ENCODE measurements around the gene NDRG3.
"Not testable (repeated sequence)": the region's sequence is repeated elsewhere in the genome, so short reads cannot be mapped to it uniquely, and the experiment has no call there.

NDRG3 gene

DNA sequence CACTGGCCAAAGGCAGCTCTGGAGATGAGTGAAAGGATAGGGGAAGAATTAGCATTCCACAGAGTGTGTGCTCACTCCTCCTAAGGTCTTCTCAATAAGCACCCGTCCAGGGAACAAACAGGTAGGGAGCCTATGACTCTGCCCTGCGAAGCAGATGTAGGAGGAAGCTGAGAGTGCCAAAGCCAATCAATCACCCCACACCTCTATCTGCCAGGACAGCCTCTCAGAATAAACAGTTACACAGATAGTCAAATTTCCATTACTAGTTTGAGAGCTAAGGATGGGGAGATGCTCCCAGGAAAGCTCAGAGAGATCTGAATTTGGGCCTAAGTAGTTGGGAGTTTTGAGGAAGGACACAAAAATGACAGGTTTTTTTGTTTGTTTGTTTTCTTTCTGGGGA lies 59.4 kb downstream of the NDRG3 start:
- no peak for DNase-seq

DNA sequence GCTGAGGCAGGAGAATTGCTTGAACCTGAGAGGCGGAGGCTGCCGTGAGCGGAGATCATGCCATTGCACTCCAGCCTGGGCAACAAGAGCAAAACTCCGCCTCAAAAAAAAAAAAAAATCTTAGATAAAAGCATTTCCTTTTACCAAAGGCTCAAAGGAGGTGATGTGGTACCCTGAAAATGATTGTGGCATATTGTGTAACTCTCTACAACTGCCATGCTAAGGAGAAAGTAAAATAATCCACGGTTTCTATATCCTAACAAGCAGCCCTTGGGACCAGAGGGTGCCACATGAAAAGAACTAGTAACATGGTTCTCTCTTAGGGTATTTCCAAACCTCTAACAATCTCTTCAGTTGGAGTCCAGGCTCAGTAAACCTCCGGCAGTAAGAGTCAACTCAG lies 61.1 kb downstream of the NDRG3 start:
- no peak for DNase-seq

DNA sequence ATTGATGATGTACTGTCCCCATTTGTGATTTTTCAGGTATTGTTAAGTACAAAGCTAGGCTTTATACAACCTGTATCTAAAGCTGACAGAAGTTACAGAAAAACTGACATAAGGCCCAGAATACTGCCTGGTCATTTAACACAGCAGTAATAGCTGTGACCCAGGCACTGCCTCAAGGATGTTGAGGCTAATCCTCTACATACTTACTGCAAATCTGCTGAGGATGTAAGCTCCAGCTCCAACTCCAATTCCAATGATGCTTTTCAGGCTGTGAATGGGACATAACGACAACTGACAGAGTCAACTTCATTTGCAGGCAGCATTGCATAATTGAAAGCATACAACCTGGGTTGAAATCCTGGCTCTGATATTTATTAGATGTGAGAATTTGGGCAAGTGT lies 63.6 kb downstream of the NDRG3 start:
- DNase-seq = no peak

DNA sequence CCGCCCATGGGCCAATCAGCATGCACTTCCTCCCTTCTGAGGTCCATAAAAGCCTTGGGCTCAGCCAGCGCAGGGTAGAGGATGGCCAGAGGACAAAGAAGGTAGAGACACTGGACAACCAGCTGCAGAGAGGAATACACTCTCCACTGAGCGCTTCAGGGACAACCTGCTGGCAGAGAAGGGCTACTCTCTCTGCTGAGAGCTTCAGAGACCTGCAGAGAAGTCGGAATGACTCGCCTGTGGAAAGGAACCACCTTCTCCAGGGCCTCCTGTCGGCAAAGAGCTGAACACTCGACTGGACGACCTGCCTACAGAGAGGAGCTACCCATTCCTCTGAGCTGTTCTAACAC lies 68.5 kb downstream of the NDRG3 start:
- no peak for DNase-seq

DNA sequence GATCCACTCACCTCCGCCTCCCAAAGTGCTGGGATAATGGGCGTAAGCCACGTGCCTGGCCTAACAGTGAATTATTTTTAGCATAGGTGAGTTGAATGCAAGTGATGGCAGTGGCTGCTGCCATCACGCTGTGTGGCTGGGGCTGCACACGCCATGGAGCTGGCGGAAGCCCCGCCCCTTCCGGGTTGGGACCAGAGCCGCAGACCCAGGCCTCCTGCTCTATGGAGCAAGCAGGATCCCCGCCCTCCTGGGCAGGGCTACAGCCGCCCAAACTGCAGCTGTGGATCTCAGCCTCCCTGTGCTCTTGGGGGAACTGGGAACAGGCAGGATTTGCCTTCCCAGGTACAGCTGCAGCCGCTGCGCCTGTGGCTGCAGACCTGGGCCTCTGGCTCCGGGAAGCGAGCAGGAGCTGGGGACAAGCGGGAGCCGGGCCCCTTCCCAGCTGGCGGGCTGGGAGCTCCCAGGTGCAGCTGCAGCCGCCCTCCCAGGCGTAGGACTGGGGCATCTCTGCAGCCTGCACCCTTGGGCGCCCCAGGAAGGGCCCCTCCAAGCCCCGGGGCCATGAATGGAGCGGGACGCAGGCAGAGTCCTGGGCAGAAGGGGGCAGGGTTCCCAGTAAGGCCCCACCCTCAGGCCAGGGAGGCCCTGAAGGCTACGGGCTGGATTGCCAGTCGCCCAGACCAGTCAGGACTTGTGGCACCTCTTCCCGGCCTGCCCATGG lies 69.0 kb downstream of the NDRG3 start:
- DNase-seq = no peak

DNA sequence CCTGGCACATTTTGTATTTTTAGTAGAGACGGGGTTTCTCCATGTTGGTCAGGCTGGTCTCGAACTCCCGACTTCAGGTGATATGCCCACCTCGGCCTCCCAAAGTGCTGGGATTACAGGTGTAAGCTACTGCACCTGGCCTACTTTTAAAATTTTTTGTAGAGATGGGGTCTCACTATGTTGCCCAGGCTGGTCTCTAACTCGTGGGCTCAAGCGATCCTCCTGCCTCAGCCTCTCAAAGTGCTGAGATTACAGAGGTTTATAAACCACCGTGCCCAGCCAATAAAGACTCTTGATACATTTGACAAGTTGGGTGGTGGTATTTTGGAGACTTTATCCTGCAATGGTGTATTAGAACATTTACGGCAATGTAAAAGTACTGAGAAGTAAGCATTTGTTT lies 70.3 kb downstream of the NDRG3 start:
- not testable (repeated sequence) for DNase-seq

DNA sequence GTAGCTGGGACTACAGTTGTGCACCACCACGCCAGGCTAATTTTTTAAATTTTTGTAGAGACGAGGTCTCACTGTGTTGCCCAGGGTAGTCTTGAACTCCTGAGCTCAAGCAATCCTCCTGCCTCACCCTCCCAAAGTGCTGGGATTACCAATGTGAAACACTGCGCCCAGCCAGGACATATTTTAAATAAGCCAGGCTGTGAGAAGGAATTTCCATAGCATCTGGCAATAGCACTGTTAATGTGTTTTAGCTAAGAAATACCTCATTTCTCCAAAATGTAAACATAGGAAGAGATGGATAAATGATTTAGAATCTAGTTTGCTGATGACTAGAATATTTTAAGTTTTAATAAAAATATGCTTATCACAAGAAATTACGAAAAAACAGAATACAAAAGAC lies 72.9 kb downstream of the NDRG3 start:
- no peak for DNase-seq

DNA sequence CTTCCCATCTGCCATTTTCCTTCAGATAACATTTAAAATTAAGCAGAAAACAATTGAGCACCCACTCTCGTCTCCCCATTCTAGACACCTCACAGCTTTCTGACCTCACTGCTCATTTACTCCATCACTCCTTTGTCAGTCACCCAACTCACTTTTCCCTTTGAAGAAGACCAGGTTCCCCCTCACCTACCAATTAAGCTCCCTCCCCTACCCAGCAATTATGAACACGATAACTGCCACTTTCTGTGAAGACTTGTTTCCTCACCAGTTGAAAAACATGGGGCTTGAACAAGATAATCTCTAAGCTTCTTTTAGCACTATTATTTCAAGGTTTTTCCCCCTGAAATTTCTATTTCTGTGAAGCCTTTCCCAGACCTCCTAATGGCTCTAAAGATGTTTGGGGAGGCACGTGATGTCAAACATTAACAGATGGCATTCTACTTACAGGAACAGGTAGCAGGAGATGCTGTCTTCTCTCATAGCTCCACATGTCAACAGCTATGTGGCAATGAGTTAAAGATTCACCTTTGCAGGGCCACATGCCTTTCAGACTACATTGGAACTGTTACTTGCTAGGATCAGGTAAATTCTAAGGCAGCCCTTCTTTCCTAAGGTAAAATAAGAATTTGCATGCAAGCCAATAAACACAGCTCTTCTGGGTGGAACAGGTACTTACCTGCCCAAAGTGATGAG lies 75.1 kb downstream of the NDRG3 start:
- no peak for DNase-seq

DNA sequence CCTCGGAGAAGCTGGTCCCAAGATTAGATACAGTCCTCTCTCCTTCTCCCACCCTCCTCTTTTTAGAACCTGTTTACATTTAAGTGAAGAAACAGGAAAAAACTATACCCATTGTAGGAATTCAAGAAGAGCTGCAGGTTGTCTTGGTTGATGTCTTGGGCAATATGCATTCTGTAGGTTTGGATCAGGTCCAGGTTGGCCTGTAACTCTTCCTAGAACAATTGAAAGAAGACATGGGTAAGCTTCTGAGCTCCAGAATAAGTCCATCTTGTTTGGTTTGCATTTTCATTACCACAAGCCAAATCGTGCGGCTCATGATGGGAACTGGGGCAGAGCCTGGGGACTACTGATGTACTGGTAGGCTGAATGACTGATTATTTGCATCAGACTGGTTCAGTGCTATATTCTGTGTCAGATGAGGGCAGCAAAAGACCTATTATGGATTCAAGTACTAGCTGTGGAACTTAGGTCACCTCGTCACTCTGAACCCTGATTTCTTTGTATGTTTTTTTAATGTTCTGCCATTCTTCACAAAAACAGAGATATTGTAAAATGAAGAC lies 79.6 kb downstream of the NDRG3 start:
- DNase-seq = no peak

DNA sequence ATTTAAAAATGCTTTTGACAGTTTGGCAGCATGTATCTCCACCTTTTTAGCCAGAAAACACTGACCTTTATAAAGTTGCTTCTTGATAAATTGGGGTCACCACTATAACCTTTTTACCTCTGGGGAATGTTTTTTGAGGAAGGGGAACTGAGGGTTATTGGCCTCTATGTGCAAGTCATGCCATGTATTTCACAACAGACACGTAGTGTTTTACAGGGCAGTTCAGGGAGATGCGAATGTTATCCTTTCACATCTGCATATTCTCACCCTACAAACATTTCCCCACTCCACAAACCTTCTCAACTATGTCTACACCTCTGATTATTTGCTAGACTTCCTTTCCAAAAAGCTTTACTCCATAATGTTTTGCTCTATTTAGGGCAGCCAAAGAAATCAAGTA lies 82.9 kb downstream of the NDRG3 start:
- peak; percentile 30 for DNase-seq

DNA sequence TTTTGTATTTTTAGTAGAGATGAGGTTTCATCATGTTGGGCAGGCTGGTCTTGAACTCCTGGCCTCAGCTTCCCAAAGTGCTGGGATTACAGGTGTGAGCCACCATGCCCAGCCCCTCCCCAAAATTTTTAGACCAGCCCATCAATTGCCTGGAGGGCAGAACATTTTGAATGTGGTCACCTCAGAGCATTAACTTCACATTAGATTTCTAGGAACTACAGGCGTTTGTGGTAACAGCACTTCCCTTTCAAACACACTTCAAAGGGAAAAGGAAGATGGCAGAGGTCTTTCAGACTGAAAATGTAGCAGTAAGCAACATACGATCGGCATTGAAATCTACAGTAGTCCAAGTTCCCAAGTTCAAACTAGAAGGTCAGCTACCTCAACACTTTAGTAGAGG lies 87.6 kb downstream of the NDRG3 start:
- no peak for DNase-seq

DNA sequence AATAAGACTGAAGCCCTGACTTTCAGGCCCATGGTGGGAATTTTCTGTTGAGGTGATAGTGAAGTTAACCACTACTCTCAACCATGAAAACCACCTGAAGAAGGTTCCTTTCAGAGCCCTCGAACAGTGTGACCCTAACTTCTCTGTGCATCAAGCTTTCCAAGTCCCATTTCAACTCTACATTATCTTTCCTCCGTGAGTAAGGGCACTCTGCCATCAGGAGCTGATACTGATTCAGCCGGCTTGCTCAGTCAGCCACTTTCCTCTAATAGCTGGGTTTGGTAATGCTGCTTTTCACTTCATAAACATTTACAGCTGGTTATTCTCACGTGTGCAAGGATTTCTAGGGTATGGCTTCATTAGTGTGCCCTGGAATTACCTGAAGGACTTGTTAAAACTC lies 89.2 kb downstream of the NDRG3 start:
- DNase-seq = no peak

DNA sequence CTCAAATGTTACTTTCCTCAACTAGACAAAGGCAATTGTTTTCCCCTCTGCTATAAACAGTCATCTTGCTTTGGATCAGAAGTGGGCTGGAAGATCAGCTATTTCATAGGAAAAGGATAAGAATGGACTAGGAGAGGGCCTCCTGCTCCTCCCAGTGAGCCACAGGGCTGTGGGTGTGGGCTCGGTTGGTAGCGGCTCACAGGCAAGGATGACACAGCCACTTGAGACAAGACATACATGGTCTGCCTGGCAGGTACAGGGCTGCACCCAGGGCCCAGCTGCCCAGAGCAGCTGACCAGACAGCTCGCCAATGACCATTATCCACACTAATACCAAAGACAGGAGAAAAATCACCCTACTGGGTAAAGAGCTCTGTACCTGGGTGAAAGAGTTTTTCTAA lies 90.9 kb downstream of the NDRG3 start:
- DNase-seq = no peak

DNA sequence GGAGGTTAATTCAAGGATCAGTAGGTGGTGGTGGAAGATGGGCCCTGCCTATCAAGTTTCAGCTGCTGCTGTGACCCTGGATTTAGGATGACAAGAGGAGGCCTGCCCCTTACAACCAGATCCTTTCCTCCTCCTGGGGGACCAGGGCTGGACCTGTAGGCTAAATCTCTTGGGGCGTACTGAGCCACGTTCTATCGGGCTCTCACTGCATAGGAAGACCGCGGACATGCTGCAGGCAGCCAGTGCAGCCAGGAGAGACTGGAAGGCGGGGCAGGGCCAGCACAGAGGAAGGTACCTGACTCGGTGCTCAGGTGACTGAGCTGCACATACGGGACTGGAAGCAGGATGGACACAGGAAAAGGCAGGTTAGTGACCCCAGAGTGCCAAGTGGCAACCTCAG lies 91.4 kb downstream of the NDRG3 start:
- no peak for DNase-seq

DNA sequence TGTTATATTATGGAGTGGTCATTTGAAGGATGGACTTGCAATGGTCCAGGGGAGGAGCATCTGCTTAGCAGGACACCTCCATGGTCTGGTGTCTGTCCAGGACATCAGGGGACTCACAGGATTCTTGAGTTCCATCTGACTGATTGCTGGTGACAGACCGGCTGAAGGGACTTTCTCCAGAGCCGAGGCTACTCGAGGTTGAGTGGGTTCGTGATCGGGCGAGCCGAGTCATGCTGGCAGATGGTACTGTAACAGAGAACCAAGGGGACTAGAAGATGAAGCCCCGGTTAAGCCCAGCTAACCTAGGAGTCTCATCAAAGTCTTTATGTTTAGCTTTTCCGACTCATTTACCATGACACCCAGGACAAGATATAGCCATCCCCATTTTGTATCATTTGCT lies 92.4 kb downstream of the NDRG3 start:
- no peak for DNase-seq

DNA sequence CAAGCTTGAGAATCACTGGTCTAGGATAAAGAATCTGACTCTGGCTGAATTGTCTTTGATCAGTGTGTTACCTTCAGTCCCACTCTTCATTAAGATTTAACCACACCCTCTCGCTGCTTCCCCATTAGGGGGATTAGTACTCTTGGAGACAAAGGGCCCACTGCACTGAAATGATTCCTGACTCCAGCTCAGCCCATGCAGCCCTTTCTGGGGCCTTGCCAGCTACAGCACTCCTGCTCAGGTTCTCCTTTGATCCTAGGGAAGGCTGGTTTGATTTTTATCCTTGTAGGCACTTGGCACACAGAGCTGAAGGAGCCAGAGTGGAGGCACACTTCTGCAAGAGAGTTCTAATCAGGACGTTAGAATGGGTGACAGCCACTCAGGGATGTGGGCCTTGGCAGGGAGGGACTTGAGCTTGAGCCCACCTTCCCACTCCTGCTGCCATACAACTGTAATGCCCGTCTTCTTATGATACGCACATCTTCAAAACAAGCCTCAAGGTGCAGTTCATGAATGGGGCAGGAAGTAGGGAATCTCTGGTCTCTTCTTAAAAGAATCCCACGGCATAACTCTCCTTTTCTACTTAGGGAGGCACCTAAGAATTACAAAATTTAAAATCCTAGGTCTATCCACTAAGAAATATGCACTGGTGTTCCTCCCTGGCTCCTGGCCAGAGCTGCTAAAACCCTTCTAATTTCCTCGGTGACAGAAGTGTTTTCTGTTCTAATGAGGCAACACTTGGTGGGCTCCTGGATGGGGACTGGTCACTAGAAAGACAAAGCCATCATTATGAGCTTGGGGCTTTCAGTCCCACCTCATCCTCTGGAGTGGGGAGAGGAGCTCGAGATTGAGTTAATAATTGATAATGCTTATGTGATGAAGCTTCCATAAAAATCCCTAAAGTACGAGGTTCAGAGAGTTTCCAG lies 98.4 kb downstream of the NDRG3 start:
- no peak for DNase-seq

DNA sequence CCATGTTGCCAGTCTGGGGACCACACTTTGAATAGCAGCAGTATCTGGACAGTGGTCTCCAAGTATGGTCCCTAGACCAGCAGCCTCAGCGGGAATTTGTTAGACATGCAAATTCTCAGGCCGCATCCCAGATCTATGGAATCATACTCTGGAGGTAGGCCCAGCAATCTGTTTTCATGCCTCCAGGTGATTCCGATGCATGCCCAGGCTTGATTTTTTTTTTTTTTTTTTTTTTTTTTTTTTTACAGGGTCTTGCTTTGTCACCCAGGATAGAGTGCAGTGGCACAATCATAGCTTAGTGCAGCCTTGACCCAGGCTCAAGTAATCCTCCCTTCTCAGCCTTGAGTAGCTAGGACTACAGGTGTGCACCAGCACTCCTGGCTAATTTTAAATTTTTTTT lies 99.2 kb downstream of the NDRG3 start:
- DNase-seq = no peak

DNA sequence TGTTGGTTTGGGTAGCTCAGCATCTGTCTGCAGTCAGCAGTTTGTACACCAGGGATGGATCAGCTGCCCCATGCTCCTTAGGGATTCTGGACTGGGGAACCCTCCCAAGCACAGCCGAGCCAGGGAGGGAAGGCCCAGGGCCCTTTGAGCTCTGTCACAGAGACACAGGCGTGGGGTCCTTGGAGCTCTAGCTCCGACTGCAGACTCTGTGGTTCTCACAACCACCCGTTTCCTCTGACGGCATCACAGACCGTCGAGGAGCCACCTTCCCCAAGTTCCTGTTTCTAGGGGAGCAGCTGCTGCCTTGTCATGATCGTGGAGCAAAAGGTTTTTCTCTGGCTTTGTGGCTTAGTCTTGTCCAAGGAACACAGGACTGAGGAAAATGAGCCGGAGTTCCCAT lies 99.9 kb downstream of the NDRG3 start, which contains the start of gene SLA2:
TSS of gene SLA2 (minus strand) at position 199 of the 400 bp plus-strand sequence. CDS start 4,861 bp downstream, outside the sequence.
- peak; percentile 75 for DNase-seq

DNA sequence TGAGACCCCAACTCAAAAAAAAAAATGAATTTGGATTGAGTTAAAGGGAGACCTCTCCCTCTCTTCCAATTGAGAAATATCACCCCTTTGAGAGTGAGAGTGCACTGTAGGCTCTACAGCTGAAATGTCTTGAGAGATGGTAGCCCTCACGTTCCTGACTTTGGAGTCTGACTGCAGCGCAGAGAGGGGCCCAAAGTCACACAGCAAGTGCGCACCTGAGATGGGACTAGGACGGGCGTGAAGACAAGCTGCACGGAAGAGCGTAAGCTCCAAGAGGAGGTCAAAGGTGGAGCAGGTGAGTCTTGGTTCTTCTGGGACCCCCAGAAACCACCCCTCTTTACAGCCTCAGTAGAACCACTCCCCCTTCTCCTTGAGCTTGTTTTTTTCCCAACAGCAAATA lies 100.5 kb downstream of the NDRG3 start:
- no peak for DNase-seq

DNA sequence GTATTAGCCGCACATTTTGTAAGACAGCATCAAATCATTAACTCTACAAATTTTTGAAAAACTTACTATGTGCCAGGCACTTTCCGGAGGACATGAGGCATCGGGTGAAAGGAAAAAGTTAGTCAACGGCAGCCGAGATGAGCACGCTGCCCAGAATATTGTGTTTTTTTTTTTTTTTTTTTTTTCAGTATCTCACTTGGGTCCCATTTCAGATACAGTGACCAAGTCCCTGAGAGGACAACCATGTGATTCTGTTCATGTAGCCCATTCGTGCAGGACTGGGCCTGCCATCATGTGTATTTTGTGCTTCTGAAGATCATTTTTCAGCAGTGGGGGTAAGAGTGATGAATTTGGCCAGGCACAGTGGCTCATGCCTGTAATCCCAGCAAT lies 101.2 kb downstream of the NDRG3 start:
- DNase-seq = no peak

DNA sequence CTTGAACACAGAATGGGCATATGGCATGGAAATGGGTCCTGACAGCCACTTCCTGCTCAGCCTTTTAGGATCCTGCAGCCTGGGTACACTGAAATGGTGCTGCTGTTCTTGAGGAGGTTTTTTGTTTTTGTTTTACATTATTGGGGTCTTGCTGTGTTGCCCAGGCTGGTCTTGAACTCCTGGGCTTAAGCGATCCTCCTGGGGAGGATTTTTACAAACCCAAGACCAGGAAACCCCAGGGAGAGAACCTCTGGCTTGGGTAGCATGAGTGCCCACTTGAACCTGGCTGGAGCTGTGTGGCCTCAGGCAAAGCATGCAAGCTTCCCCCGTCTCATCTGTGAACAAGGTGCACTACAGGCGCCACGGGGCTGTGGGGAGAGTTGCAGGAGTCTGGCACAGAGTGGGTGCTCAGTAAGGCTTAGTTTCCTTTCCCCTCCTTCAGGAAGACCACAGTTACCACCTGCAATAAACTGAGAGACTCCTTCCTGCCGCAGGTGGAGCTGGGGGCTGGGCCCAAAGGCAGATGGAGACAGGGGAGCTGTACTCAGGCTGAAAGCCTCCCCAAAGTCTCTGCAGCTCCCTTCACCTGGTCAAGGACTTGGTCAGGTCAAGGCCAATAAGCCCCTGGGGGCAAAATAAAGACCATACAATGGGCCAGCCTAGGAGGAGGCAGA lies 101.7 kb downstream of the NDRG3 start:
- no peak for DNase-seq

DNA sequence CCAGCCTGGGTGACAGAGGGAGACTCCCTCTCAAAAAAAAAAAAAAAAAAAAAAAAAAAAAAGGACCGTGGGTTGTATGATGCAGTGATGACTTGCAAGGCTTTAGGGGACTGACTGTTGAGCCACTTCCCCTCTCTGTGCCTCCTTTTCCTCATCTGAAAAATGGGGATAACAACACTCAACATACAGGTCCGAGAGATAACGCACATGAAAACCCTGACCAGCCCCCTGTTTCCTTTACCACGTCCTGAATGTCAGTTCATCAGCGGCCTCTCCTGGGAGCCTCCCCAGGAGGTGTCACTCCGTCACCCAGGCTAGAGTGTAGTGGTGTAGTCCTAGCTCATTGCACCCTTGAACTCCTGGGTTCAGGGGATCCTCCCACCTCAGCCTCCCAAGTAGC lies 103.8 kb downstream of the NDRG3 start:
- DNase-seq = peak; percentile 16

DNA sequence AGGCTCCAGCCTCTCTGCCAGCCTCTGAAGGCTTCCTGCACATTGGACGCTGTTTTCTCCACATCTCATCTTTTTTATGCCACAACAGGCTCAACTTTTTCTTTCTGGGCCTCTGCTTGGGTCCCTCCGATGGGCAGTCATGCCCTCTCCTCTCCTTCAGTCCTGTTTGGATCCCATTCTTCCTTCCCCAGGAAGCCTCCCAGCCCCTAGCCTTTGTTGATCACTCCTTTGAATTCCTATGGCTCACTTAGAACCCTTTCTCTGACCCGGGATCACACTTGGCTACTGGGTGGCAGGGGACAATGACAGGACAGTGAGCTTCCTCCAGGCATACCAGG lies 104.4 kb downstream of the NDRG3 start:
- no peak for DNase-seq

All from suppressor macrophage treated with lipopolysaccharide for 4 hours (primary cell).